Endothelial cell (in vitro differentiated cells): ENCODE measurements around the gene GIT1. TPM values are rescaled to one million over a fixed set of nuclear protein-coding genes. Genes with fewer than 3 reads are reported as not detected.

Source experiments
- DNase-seq: peaks from one replicate; pipeline ENCODE4 v3.0.0; 2021; ENCODE audit warnings: low spot score
- H3K27ac Mint-ChIP-seq: one replicate; pipeline ENCODE4 v1.8.0; 2021; ENCODE audit warnings: mixed read lengths, inconsistent platforms; ENCODE audit not compliant: unreplicated experiment
- H3K27me3 Mint-ChIP-seq: one replicate; pipeline ENCODE4 v1.8.0; 2021; ENCODE audit warnings: mild to moderate bottlenecking, moderate library complexity, mixed read lengths, inconsistent platforms; ENCODE audit not compliant: unreplicated experiment
- H3K36me3 Mint-ChIP-seq: one replicate; pipeline ENCODE4 v1.8.0; 2021; ENCODE audit warnings: mild to moderate bottlenecking, low read depth, mixed read lengths, inconsistent platforms; ENCODE audit not compliant: unreplicated experiment
- H3K4me1 Mint-ChIP-seq: one replicate; pipeline ENCODE4 v1.8.0; 2021; ENCODE audit warnings: mild to moderate bottlenecking, mixed read lengths, inconsistent platforms; ENCODE audit not compliant: unreplicated experiment
- H3K4me3 Mint-ChIP-seq: one replicate; pipeline ENCODE4 v1.8.0; 2021; ENCODE audit warnings: mild to moderate bottlenecking, mixed read lengths, inconsistent platforms; ENCODE audit not compliant: unreplicated experiment
- H3K9me3 Mint-ChIP-seq: one replicate; pipeline ENCODE4 v1.8.0; 2021; ENCODE audit warnings: mixed read lengths, inconsistent platforms; ENCODE audit not compliant: unreplicated experiment
- total RNA-seq: library from RNA; stranded (reverse); fragmentation: NEBNext Ultra II Directional; extraction: Animal tissue kit (Norgen Biotek cat#: 25700); gene quantifications from one replicate; pipeline ENCODE4 v1.2.1, GENCODE V29; 2021; ENCODE audit not compliant: unreplicated experiment
- TF ChIP-seq, protein P1 (sequence below): fragments of 200-600 bp; sonication (generic); IDR thresholded peaks from one replicate; pipeline ENCODE4 v1.5.0; 2021; ENCODE audit warnings: antibody characterized with exemption; ENCODE audit not compliant: unreplicated experiment

Gene GIT1
- total RNA-seq, 1 donor from 2014 or later: 116 TPM

DNA sequence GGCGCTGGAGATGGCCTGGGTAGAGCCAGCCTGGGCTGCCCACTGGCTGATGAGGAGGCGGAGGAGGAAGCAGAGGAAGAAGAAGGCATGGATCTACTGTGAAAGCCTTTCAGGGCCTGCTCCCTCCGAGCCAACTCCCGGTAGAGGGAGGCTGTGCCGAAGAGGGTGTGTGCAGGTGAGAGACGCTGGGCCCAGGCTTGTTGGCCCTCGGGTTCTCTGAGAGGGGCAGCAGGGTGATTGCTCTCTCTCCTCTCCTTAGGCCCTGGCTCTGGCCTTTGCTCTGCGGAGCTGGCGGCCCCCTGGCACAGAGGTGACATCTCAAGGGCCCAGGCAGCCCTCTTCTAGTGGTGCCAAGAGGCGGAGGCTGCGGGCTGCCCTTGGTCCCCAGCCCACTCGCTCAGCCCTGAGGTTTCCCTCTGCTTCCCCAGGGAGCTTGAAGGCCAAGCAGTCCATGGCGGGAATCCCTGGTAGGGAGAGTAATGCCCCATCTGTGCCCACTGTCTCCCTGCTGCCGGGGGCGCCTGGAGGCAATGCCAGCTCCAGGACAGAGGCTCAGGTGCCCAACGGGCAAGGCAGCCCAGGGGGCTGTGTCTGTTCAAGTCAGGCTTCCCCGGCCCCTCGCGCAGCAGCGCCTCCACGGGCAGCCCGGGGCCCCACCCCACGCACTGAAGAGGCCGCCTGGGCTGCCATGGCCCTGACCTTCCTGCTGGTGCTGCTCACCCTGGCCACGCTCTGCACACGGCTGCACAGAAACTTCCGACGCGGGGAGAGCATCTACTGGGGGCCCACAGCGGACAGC lies 17.4 kb downstream of the GIT1 start:
- Mint-ChIP-seq H3K27me3 (peaks cover 8% of the 10 kb centered on the region), H3K36me3 (peaks cover 16% of the 10 kb centered on the region), H3K4me3 (no peak overlapping the region), H3K4me1 (peaks cover 5% of the 10 kb centered on the region), H3K9me3 (no peaks in the 10 kb centered on the region), H3K27ac (no peak overlapping the region)
- no peak for DNase-seq
- TF ChIP-seq, protein P1, sequence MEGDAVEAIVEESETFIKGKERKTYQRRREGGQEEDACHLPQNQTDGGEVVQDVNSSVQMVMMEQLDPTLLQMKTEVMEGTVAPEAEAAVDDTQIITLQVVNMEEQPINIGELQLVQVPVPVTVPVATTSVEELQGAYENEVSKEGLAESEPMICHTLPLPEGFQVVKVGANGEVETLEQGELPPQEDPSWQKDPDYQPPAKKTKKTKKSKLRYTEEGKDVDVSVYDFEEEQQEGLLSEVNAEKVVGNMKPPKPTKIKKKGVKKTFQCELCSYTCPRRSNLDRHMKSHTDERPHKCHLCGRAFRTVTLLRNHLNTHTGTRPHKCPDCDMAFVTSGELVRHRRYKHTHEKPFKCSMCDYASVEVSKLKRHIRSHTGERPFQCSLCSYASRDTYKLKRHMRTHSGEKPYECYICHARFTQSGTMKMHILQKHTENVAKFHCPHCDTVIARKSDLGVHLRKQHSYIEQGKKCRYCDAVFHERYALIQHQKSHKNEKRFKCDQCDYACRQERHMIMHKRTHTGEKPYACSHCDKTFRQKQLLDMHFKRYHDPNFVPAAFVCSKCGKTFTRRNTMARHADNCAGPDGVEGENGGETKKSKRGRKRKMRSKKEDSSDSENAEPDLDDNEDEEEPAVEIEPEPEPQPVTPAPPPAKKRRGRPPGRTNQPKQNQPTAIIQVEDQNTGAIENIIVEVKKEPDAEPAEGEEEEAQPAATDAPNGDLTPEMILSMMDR: no peak

DNA sequence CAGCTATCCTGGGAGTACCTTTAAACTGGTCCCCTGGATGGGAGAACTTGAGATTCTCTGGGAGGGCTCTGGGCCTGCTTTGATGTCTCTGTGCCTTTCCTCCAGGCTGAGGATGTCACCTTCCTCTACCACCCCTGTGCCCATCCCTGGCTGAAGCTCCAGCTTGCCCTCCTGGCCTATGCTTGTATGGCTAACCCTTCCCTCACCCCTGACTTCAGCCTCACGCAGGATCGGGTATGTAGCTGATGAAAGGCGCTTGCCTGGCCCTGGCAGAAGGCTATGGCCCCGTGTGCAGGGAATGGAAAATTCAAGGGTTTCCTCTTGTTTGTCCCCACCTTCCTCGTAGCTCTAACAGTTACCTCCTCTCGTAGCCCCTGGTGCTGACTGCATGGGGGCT lies 18.0 kb downstream of the GIT1 start:
- peaks cover 7% of the 10 kb centered on the region for H3K27me3 Mint-ChIP-seq
- DNase-seq: no peak
- H3K9me3 Mint-ChIP-seq: no peaks in the 10 kb centered on the region
- no peak overlapping the region for H3K4me3 Mint-ChIP-seq
- peaks cover 5% of the 10 kb centered on the region for H3K4me1 Mint-ChIP-seq
- peaks cover 16% of the 10 kb centered on the region for H3K36me3 Mint-ChIP-seq
- TF ChIP-seq, protein P1: no peak
- H3K27ac Mint-ChIP-seq: no peak overlapping the region

DNA sequence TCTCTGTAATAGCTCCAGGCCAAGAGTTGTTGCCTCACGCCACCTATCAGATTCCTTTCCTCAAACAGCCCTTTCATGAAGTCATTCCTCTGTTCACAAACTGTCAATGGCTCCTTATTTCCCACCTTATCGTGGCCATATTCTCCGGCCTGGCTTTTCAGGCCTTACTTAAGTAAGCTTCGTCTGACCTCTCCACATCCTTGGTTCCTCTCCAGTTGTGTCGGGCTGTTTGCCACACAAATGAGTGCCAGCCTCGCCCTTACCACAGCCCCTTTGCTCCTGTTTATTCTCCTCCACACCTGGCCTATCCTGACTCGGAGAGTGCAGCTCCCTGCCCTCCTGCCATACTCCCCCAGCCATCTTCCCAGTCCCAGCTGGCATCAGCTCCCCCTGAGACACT lies 18.9 kb downstream of the GIT1 start:
- no peak for DNase-seq
- H3K4me1 Mint-ChIP-seq: peaks cover 5% of the 10 kb centered on the region
- H3K27ac Mint-ChIP-seq: no peak overlapping the region
- no peaks in the 10 kb centered on the region for H3K9me3 Mint-ChIP-seq
- peak overlapping the region; percentile 44 for H3K4me3 Mint-ChIP-seq
- peaks cover 12% of the 10 kb centered on the region for H3K27me3 Mint-ChIP-seq
- TF ChIP-seq, protein P1: no peak
- peaks cover 16% of the 10 kb centered on the region for H3K36me3 Mint-ChIP-seq

DNA sequence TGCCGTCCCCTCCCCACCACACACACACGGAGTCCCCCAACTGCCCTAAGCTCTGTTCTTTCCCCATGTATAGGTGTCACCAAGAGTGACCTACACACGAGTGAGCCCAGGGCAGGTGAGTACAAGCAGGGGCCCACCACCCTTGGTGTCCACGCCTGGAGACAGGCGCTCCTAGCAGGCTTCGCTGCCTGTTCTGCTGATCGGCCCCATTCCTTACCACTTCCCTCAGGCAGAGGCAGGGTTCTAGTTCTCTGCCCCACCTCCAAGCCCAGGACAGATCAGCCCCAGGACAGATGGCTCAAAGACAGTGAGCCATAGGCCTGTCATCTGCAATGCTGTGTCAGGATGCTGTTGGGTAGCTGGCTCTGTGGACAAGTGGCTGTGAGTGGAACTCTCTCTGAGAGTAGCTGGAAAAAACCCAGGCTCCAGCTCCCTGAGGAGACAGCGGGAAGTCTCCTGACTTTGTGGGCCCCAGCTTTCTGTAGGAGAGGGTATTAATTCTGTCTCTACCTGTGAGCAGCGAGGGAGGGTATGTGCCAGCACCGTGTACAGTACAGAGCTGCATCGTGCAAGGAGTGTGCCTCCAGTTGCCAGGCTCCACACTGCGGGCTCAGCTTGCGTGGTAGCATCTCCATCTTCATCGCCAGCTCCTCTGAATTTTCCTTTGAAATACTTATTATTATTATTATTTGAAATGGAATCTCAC lies 20.1 kb downstream of the GIT1 start:
- TF ChIP-seq, protein P1: no peak

More for the DNA sequence above, 20.1 kb downstream of the GIT1 start:
- Mint-ChIP-seq H3K4me3 (peak overlapping the region; percentile 89), H3K27ac (no peak overlapping the region), H3K36me3 (peaks cover 13% of the 10 kb centered on the region), H3K9me3 (no peaks in the 10 kb centered on the region), H3K4me1 (peaks cover 5% of the 10 kb centered on the region), H3K27me3 (peaks cover 12% of the 10 kb centered on the region)
- no peak for DNase-seq
